Astrocyte (in vitro differentiated cells and primary cell): Measurements from ENCODE around the gene SPATA31D4. TPM values are rescaled to one million over a fixed set of nuclear protein-coding genes. Genes with fewer than 3 reads are reported as not detected.
A peak's percentile ranks its signal among the peaks of the same experiment; 100 is the strongest.

Experiments
- DNase-seq: peaks from one replicate; pipeline ENCODE4 v3.0.0-alpha.2; 2010; ENCODE audit warnings: low read depth
- FAIRE-seq: peaks from 2 replicates; lab custom pipeline; 2011; peaks lifted over from hg19 to GRCh38; lab: Jason Lieb, UNC
- H2AFZ ChIP-seq: 2 replicates; pipeline ENCODE4 v1.6.0; 2012; ENCODE audit warnings: low read depth, low read length, inconsistent platforms
- H3K27ac ChIP-seq: 2 replicates; pipeline ENCODE4 v1.5.1; 2011; ENCODE audit warnings: low read depth, low read length, inconsistent platforms
- H3K27me3 ChIP-seq: 2 replicates; pipeline ENCODE4 v1.6.0; 2011; ENCODE audit warnings: low read length, inconsistent platforms; ENCODE audit not compliant: insufficient read depth
- H3K36me3 ChIP-seq: 2 replicates; pipeline ENCODE4 v1.5.1; 2011; ENCODE audit warnings: low read length, inconsistent platforms; ENCODE audit not compliant: insufficient read depth
- H3K4me1 ChIP-seq: 2 replicates; pipeline ENCODE4 v1.5.1; 2011; ENCODE audit warnings: low read length, inconsistent platforms; ENCODE audit not compliant: insufficient read depth
- H3K4me2 ChIP-seq: 2 replicates; pipeline ENCODE4 v1.6.0; 2012; ENCODE audit warnings: low read length, inconsistent platforms
- H3K4me3 ChIP-seq: 2 replicates; pipeline ENCODE4 v1.5.1; 2011; ENCODE audit warnings: low read depth, mild to moderate bottlenecking, low read length, inconsistent platforms; ENCODE audit not compliant: insufficient read depth
- H3K79me2 ChIP-seq: 2 replicates; pipeline ENCODE4 v1.6.0; 2012; ENCODE audit warnings: mild to moderate bottlenecking, low read length, inconsistent platforms; ENCODE audit not compliant: insufficient read depth
- H3K9ac ChIP-seq: 2 replicates; pipeline ENCODE4 v1.6.0; 2012; ENCODE audit warnings: mild to moderate bottlenecking, low read length, inconsistent platforms
- H3K9me3 ChIP-seq: 2 replicates; pipeline ENCODE4 v1.5.1; 2012; ENCODE audit warnings: low read depth, mild to moderate bottlenecking, low read length, inconsistent platforms; ENCODE audit not compliant: insufficient read depth
- H4K20me1 ChIP-seq: 2 replicates; pipeline ENCODE4 v1.6.0; 2012; ENCODE audit warnings: low read length, inconsistent platforms; ENCODE audit not compliant: insufficient read depth
- H3K27ac Mint-ChIP-seq: one replicate; pipeline ENCODE4 v1.8.0; 2021; ENCODE audit warnings: mild to moderate bottlenecking, mixed read lengths; ENCODE audit not compliant: unreplicated experiment
- H3K27me3 Mint-ChIP-seq: one replicate; pipeline ENCODE4 v1.8.0; 2021; ENCODE audit warnings: low read depth, mixed read lengths; ENCODE audit not compliant: unreplicated experiment
- H3K36me3 Mint-ChIP-seq: one replicate; pipeline ENCODE4 v1.8.0; 2021; ENCODE audit warnings: low read depth, mixed read lengths; ENCODE audit not compliant: unreplicated experiment
- H3K4me1 Mint-ChIP-seq: one replicate; pipeline ENCODE4 v1.8.0; 2021; ENCODE audit warnings: low read depth, mixed read lengths; ENCODE audit not compliant: unreplicated experiment
- H3K4me3 Mint-ChIP-seq: one replicate; pipeline ENCODE4 v1.8.0; 2021; ENCODE audit warnings: mild to moderate bottlenecking, moderate library complexity, mixed read lengths; ENCODE audit not compliant: unreplicated experiment
- H3K9me3 Mint-ChIP-seq: one replicate; pipeline ENCODE4 v1.8.0; 2021; ENCODE audit warnings: mild to moderate bottlenecking, mixed read lengths; ENCODE audit not compliant: unreplicated experiment
- EZH2 ChIP-seq: IDR thresholded peaks from 2 replicates; pipeline ENCODE4 v1.6.1; 2012; ENCODE audit warnings: mild to moderate bottlenecking, low read length, inconsistent platforms; ENCODE audit not compliant: insufficient read depth
- total RNA-seq: library from RNA; stranded (reverse); gene quantifications from 2 replicates; pipeline ENCODE4 v1.2.1, GENCODE V29; 2021
- TF ChIP-seq, protein P1 (sequence below): IDR thresholded peaks from 2 replicates; pipeline ENCODE4 v1.5.1; 2011; ENCODE audit warnings: low read depth, mild to moderate bottlenecking, inconsistent platforms, low read length, moderate library complexity; ENCODE audit not compliant: insufficient read depth

The SPATA31D4 gene
- total RNA-seq, 1 donor from 2014 or later, result not detected

DNA sequence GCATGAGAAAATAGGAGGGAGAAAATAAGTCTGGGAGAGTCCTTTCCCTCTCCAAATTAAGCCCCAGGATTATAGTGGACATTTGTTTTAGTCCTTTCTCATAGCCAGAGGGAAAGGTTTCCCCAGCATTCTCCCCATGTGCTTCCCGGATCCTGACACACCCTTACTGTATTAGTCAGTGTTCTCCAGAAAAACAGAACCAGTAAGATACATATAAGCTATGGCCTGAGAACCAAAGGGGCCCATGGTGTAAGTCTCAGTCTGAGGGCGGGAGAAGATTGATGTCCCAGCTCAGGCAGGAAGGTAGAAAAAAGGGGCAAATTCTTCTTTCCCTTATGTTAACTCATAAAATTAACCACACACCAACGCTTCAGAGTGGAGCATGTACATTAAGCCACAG is 25.6 kb upstream of the SPATA31D4 start:
- Mint-ChIP-seq H3K4me1 (peaks cover 6% of the 10 kb centered on the region), H3K27me3 (peaks cover 5% of the 10 kb centered on the region), H3K9me3 (peaks cover 4% of the 10 kb centered on the region), H3K27ac (no peak overlapping the region), H3K4me3 (no peak overlapping the region), H3K36me3 (no peaks in the 10 kb centered on the region)
- no peaks in the 10 kb centered on the region for H4K20me1 ChIP-seq
- DNase-seq (peak; percentile 56), FAIRE-seq (no peak)
- H3K27ac ChIP-seq, result no peak overlapping the region
- H3K79me2 ChIP-seq, result no peaks in the 10 kb centered on the region
- peak overlapping the region; percentile 10 for H2AFZ ChIP-seq
- H3K9ac ChIP-seq, result no peak overlapping the region
- H3K4me3 ChIP-seq, result no peak overlapping the region
- H3K36me3 ChIP-seq, result no peaks in the 10 kb centered on the region
- no peaks in the 10 kb centered on the region for H3K9me3 ChIP-seq
- no peaks in the 10 kb centered on the region for H3K27me3 ChIP-seq
- TF ChIP-seq EZH2, result no peak
- TF ChIP-seq, protein P1, sequence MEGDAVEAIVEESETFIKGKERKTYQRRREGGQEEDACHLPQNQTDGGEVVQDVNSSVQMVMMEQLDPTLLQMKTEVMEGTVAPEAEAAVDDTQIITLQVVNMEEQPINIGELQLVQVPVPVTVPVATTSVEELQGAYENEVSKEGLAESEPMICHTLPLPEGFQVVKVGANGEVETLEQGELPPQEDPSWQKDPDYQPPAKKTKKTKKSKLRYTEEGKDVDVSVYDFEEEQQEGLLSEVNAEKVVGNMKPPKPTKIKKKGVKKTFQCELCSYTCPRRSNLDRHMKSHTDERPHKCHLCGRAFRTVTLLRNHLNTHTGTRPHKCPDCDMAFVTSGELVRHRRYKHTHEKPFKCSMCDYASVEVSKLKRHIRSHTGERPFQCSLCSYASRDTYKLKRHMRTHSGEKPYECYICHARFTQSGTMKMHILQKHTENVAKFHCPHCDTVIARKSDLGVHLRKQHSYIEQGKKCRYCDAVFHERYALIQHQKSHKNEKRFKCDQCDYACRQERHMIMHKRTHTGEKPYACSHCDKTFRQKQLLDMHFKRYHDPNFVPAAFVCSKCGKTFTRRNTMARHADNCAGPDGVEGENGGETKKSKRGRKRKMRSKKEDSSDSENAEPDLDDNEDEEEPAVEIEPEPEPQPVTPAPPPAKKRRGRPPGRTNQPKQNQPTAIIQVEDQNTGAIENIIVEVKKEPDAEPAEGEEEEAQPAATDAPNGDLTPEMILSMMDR, result no peak
- H3K4me2 ChIP-seq, result no peak overlapping the region
- no peaks in the 10 kb centered on the region for H3K4me1 ChIP-seq

DNA sequence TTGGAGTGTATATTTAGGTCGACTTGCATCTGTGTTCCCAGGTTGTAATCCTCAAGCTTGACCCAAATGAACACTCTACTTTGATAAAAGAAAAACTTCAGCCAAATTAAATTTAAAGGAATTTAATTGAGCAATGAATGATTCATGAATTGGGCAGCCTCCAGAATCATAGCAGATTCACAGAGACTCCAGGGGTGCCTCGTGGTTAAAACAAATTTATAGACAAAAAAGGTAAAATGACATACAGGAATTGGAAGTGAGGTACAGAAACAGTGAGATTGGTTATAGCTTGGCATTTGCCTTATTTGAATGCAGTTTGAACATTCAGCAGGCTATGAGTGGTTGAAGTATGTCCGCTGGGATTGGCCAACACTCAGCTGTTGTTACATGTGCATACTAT is 21.6 kb upstream of the SPATA31D4 start:
- H3K27me3 ChIP-seq, result no peaks in the 10 kb centered on the region
- Mint-ChIP-seq H3K9me3 (peaks cover 4% of the 10 kb centered on the region), H3K27ac (no peak overlapping the region), H3K36me3 (no peaks in the 10 kb centered on the region), H3K4me3 (no peak overlapping the region), H3K27me3 (peaks cover 5% of the 10 kb centered on the region), H3K4me1 (peaks cover 6% of the 10 kb centered on the region)
- FAIRE-seq (no peak), DNase-seq (peak; percentile 62)
- no peaks in the 10 kb centered on the region for H3K4me1 ChIP-seq
- H3K79me2 ChIP-seq, result no peaks in the 10 kb centered on the region
- H3K4me2 ChIP-seq, result no peak overlapping the region
- no peak overlapping the region for H2AFZ ChIP-seq
- no peaks in the 10 kb centered on the region for H4K20me1 ChIP-seq
- no peak overlapping the region for H3K27ac ChIP-seq
- no peaks in the 10 kb centered on the region for H3K36me3 ChIP-seq
- no peak overlapping the region for H3K4me3 ChIP-seq
- TF ChIP-seq, protein P1, result no peak
- no peak for TF ChIP-seq EZH2
- no peak overlapping the region for H3K9ac ChIP-seq
- H3K9me3 ChIP-seq, result no peaks in the 10 kb centered on the region

DNA sequence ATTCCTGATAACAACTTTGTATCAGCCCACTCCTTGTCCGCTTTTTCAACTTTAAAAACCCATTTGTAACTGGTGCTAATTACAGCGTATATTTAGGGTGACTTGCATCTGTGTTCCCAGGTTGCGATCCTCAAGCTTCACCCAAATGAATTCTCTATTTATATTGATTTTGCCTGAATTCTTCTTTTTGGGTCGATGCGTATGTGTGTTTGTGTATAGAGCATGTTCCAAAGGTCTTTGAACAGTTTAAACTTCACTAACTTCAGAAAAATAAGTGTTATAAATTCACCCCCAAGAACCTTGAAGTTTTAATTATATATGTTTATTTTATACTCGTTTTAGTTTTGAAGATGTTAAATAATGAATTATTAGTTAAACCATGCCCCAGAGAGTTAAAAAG is 16.1 kb upstream of the SPATA31D4 start:
- no peak overlapping the region for H3K9ac ChIP-seq
- H3K9me3 ChIP-seq, result no peaks in the 10 kb centered on the region
- Mint-ChIP-seq H3K27ac (no peak overlapping the region), H3K4me1 (peaks cover 8% of the 10 kb centered on the region), H3K36me3 (no peaks in the 10 kb centered on the region), H3K9me3 (peaks cover 2% of the 10 kb centered on the region), H3K4me3 (no peak overlapping the region), H3K27me3 (peaks cover 6% of the 10 kb centered on the region)
- H3K27me3 ChIP-seq, result peaks cover 2% of the 10 kb centered on the region
- no peak for DNase-seq
- TF ChIP-seq, protein P1, result no peak
- no peak for TF ChIP-seq EZH2
- no peak overlapping the region for H2AFZ ChIP-seq
- H3K27ac ChIP-seq, result no peak overlapping the region
- H4K20me1 ChIP-seq, result no peaks in the 10 kb centered on the region
- no peak for FAIRE-seq
- peaks cover 4% of the 10 kb centered on the region for H3K4me1 ChIP-seq
- H3K4me3 ChIP-seq, result no peak overlapping the region
- no peaks in the 10 kb centered on the region for H3K79me2 ChIP-seq
- no peaks in the 10 kb centered on the region for H3K36me3 ChIP-seq
- H3K4me2 ChIP-seq, result no peak overlapping the region
